CD4-positive, alpha-beta T cell treated with Interleukin-6 at 100 ng/mL for 8 hours (primary cell): ENCODE measurements around the gene PGK2.

ENCODE experiments used
- DNase-seq: peaks from one replicate; pipeline ENCODE4 v3.0.0-alpha.2; 2020; ENCODE audit warnings: mixed read lengths, low spot score

PGK2 gene

DNA sequence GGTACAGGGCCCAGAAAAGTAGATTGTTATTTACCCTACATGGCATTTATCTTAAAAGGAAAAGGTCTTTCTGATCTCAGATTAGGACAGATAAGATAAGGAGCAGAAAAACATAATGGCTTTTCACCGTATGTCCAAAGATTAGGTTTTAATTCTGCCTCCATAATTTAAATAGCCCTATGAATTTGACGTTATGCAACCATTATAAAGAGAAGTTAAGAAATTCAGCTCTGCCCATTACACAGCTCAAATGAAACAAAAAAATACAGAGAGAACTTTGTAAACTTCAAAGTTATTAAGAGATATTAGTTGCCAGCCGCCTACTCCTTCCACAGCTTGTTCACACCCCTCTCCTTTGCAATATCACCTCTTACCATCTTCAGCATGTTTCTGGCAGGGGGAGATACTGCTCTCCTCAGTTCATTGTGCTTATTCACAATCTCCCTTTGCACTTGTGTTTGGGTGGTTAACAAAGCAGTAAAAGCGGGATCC, 51.0 kb downstream of the PGK2 start:
- no peak for DNase-seq
